Measurements from ENCODE around the gene SLC29A3. TPM values are rescaled to one million over a fixed set of nuclear protein-coding genes. Genes with fewer than 3 reads are reported as not detected.

Gene SLC29A3
- polyA plus RNA-seq, 5 donors: 6.8 to 10.3 (median 8.3) TPM

GRCh38 chr10:71319800-71320392, 837 bp downstream of the SLC29A3 start:
- no peak for DNase-seq

- no peak for DNase-seq
Observed at GRCh38 chr10:71320592-71320991, 1.5 kb downstream of the SLC29A3 start.

- no peak for DNase-seq
Observed at GRCh38 chr10:71321386-71321785, 2.3 kb downstream of the SLC29A3 start.

- no peak for DNase-seq
Observed at GRCh38 chr10:71323407-71323806, 4.3 kb downstream of the SLC29A3 start.

GRCh38 chr10:71324743-71325142, 5.7 kb downstream of the SLC29A3 start:
- no peak for DNase-seq

GRCh38 chr10:71325267-71325666, 6.2 kb downstream of the SLC29A3 start:
- no peak for DNase-seq

- DNase-seq: no peak
Observed at GRCh38 chr10:71326464-71326881, 7.4 kb downstream of the SLC29A3 start.

- DNase-seq: no peak
Observed at GRCh38 chr10:71330789-71331404, 11.8 kb downstream of the SLC29A3 start.

GRCh38 chr10:71331736-71332135, 12.7 kb downstream of the SLC29A3 start:
- no peak for DNase-seq

- no peak for DNase-seq
Observed at GRCh38 chr10:71332466-71332865, 13.4 kb downstream of the SLC29A3 start.

GRCh38 chr10:71333129-71333887, 14.2 kb downstream of the SLC29A3 start:
- no peak for DNase-seq

- no peak for DNase-seq
Observed at GRCh38 chr10:71334221-71334791, 15.2 kb downstream of the SLC29A3 start.

- no peak for DNase-seq
Observed at GRCh38 chr10:71335173-71335708, 16.2 kb downstream of the SLC29A3 start.

GRCh38 chr10:71336632-71337031, 17.6 kb downstream of the SLC29A3 start:
- no peak for DNase-seq

- DNase-seq: no peak
Observed at GRCh38 chr10:71337219-71337701, 18.2 kb downstream of the SLC29A3 start.

GRCh38 chr10:71338728-71339495, 19.9 kb downstream of the SLC29A3 start:
- DNase-seq: no peak

GRCh38 chr10:71339796-71340589, 20.9 kb downstream of the SLC29A3 start:
- no peak for DNase-seq

- DNase-seq: no peak
Observed at GRCh38 chr10:71342573-71343391, 23.7 kb downstream of the SLC29A3 start.

- DNase-seq: peak; percentile 50 to 61
Observed at GRCh38 chr10:71343392-71343773, 24.3 kb downstream of the SLC29A3 start.
